ENCODE data around the gene PDE1A.

The PDE1A gene

DNA sequence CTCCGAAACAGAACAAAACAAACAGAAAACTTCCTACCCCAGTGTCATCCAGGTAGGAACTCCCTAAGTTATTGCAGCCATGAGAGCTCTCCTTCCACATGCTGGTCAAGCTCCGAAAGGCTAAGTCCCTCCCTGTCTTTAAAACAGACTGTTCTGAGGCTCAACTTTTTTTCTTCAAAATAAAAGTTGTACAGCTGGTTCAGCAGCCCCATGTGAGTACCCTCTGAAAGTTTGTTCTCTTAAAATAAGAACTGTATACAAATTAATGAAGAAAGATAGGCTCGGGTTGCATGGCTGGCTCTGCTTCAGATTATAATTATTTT is at the start of gene PDE1A:
Gene PDE1A, minus strand, starts transcription at position 119 of the 323 bp plus-strand sequence.
- DNase-seq (ENCODE audit: low read depth): no peak
- no peak for TF ChIP-seq CTCF (conservative IDR thresholded peaks at IDR 0.05; ENCODE audit: low read depth, low read length)
- H3K4me3 ChIP-seq (ENCODE audit: low read length): no peak within 1 kb of the TSS

GRCh38 chr2:182473635-182474034 is 46.8 kb upstream of the PDE1A start:
- H3K4me3 ChIP-seq (ENCODE audit: low read length): no peak overlapping the region
- no peak for DNase-seq (ENCODE audit: low read depth)
- no peak for TF ChIP-seq CTCF (conservative IDR thresholded peaks at IDR 0.05; ENCODE audit: low read depth, low read length)

DNA sequence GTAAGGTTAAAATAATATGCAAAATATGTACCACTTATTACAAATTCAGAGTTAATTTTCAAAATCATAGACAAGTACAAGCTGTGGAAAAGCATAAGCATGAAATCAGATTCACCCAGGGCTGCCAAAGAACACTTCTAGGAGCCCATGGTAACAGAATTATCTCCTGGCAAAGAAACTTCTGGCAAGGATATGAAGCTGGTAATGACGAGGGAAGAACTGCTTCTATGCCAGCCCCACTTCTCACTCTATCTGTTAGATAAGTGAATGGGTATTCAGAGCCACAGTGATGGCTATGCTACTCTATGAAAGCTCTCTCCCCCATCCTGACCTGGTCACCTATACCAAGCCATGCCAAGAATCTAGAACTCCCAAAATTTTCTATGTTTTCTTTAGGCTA is 36.9 kb upstream of the PDE1A start:
- DNase-seq (ENCODE audit: low read depth): no peak
- TF ChIP-seq CTCF (conservative IDR thresholded peaks at IDR 0.05; ENCODE audit: low read depth, low read length): no peak
- H3K4me3 ChIP-seq (ENCODE audit: low read length): no peak overlapping the region

GRCh38 chr2:182456784-182457183 is 29.9 kb upstream of the PDE1A start:
- no peak for TF ChIP-seq CTCF (conservative IDR thresholded peaks at IDR 0.05; ENCODE audit: low read depth, low read length)
- DNase-seq (ENCODE audit: low read depth): no peak
- no peak overlapping the region for H3K4me3 ChIP-seq (ENCODE audit: low read length)

GRCh38 chr2:182452456-182452990 is 25.7 kb upstream of the PDE1A start:
- no peak for DNase-seq (ENCODE audit: low read depth)
- no peak for TF ChIP-seq CTCF (conservative IDR thresholded peaks at IDR 0.05; ENCODE audit: low read depth, low read length)
- H3K4me3 ChIP-seq (ENCODE audit: low read length): no peak overlapping the region

- H3K4me3 ChIP-seq (ENCODE audit: low read length): no peak overlapping the region
- TF ChIP-seq CTCF (conservative IDR thresholded peaks at IDR 0.05; ENCODE audit: low read depth, low read length): no peak
- no peak for DNase-seq (ENCODE audit: low read depth)
These were observed 21.5 kb upstream of the PDE1A start for GRCh38 chr2:182448371-182448770.

- TF ChIP-seq CTCF (conservative IDR thresholded peaks at IDR 0.05; ENCODE audit: low read depth, low read length): no peak
- peak; percentile 48 for DNase-seq (ENCODE audit: low read depth)
- no peak overlapping the region for H3K4me3 ChIP-seq (ENCODE audit: low read length)
These were observed 21.0 kb upstream of the PDE1A start for GRCh38 chr2:182447863-182448262.
